DOHH2 (cell line): Measurements from ENCODE around the gene ZNF236.
A peak's percentile ranks its signal among the peaks of the same experiment; 100 is the strongest.

ENCODE experiments used
- H3F3A ChIP-seq: fragments of 200-600 bp; sonication (generic), shearing (Covaris generic); 2 replicates; pipeline ENCODE4 v1.6.0; 2016; ENCODE audit warnings: antibody characterized with exemption, mild to moderate bottlenecking; ENCODE audit not compliant: control insufficient read depth, insufficient read depth
- H3K27ac ChIP-seq: fragments of 200-600 bp; sonication (generic); 2 replicates; pipeline ENCODE4 v1.5.1; 2014; ENCODE audit warnings: low read depth, mild to moderate bottlenecking, low read length, moderate library complexity
- H3K27me3 ChIP-seq: fragments of 200-600 bp; sonication (generic); 2 replicates; pipeline ENCODE4 v1.6.1; 2014; ENCODE audit warnings: mild to moderate bottlenecking, low read length, mixed read lengths; ENCODE audit not compliant: control insufficient read depth
- H3K36me3 ChIP-seq: fragments of 200-600 bp; sonication (generic); 2 replicates; pipeline ENCODE4 v1.6.1; 2014; ENCODE audit warnings: mild to moderate bottlenecking, low read length, moderate library complexity, mixed read lengths; ENCODE audit not compliant: control insufficient read depth
- H3K4me1 ChIP-seq: fragments of 200-600 bp; sonication (generic); 2 replicates; pipeline ENCODE4 v1.6.1; 2014; ENCODE audit warnings: mild to moderate bottlenecking, low read length, mixed read lengths; ENCODE audit not compliant: control insufficient read depth
- H3K4me2 ChIP-seq: fragments of 200-600 bp; sonication (generic); 2 replicates; pipeline ENCODE4 v1.6.0; 2014; ENCODE audit warnings: mild to moderate bottlenecking, low read length, moderate library complexity
- H3K4me3 ChIP-seq: fragments of 200-600 bp; sonication (generic); 2 replicates; pipeline ENCODE4 v1.5.1; 2014; ENCODE audit warnings: mild to moderate bottlenecking, low read length, mixed read lengths
- H3K79me2 ChIP-seq: fragments of 200-600 bp; sonication (generic); 2 replicates; pipeline ENCODE4 v1.6.1; 2014; ENCODE audit warnings: mild to moderate bottlenecking, low read length, mixed read lengths; ENCODE audit not compliant: control insufficient read depth
- H3K9me2 ChIP-seq: fragments of 200-600 bp; sonication (generic); replicated peaks from 2 replicates; pipeline ENCODE4 v1.6.1; 2014; ENCODE audit warnings: mild to moderate bottlenecking, low read length, mixed read lengths; ENCODE audit not compliant: control insufficient read depth
- H3K9me3 ChIP-seq: fragments of 200-600 bp; sonication (generic); 2 replicates; pipeline ENCODE4 v1.6.1; 2014; ENCODE audit warnings: antibody characterized with exemption, low read length, mixed read lengths; ENCODE audit not compliant: control insufficient read depth, insufficient read depth
- H4K20me1 ChIP-seq: fragments of 200-600 bp; sonication (generic); 2 replicates; pipeline ENCODE4 v1.6.0; 2014; ENCODE audit warnings: low read depth, mild to moderate bottlenecking, antibody characterized with exemption, low read length, moderate library complexity; ENCODE audit not compliant: control insufficient read depth, insufficient read depth
- CTCF ChIP-seq: fragments of 200-600 bp; sonication (generic); IDR thresholded peaks from one replicate; pipeline ENCODE4 v1.5.1; 2014; ENCODE audit warnings: antibody characterized with exemption, mild to moderate bottlenecking, low read depth, low read length; ENCODE audit not compliant: poor library complexity, severe bottlenecking
- EZH2phosphoT487 ChIP-seq: fragments of 200-600 bp; sonication (generic); IDR thresholded peaks from 2 replicates; pipeline ENCODE4 v1.6.1; 2017; ENCODE audit warnings: borderline replicate concordance, mild to moderate bottlenecking, antibody characterized with exemption, low read length, moderate library complexity, mixed read lengths

The ZNF236 gene

GRCh38 chr18:76967721-76968472, 145.5 kb downstream of the ZNF236 start:
- 0 out of 2 replicates have a peak overlapping the region, but pooled peaks have one; percentile 6 for H3K4me3 ChIP-seq
- H3F3A ChIP-seq: peaks cover 22% of the 10 kb centered on the region
- TF ChIP-seq EZH2phosphoT487 (no peak), CTCF (no peak)
- H3K9me3 ChIP-seq: peaks cover 8% of the 10 kb centered on the region
- H3K27ac ChIP-seq: peak overlapping the region; percentile 35; the same call in 1 of the 2 replicates
- no peaks in the 10 kb centered on the region for H4K20me1 ChIP-seq
- H3K4me1 ChIP-seq: peaks cover 61% of the 10 kb centered on the region
- no peak overlapping the region for H3K4me2 ChIP-seq
- peaks cover 29% of the 10 kb centered on the region for H3K79me2 ChIP-seq
- peaks cover 44% of the 10 kb centered on the region for H3K36me3 ChIP-seq
- H3K27me3 ChIP-seq: no peaks in the 10 kb centered on the region
- H3K9me2 ChIP-seq: no peaks in the 10 kb centered on the region

GRCh38 chr18:76970770-76971559, 148.6 kb downstream of the ZNF236 start:
- Histone ChIP-seq H3K27ac (no peak overlapping the region), H3K9me3 (peaks cover 8% of the 10 kb centered on the region), H3K4me3 (no peak overlapping the region), H3K79me2 (peaks cover 16% of the 10 kb centered on the region), H3K4me1 (peaks cover 37% of the 10 kb centered on the region), H3F3A (peaks cover 16% of the 10 kb centered on the region), H3K27me3 (no peaks in the 10 kb centered on the region), H3K9me2 (no peaks in the 10 kb centered on the region), H4K20me1 (no peaks in the 10 kb centered on the region), H3K36me3 (peaks cover 30% of the 10 kb centered on the region), H3K4me2 (no peak overlapping the region)
- TF ChIP-seq CTCF (no peak), EZH2phosphoT487 (no peak)

GRCh38 chr18:76972241-76972640, 149.9 kb downstream of the ZNF236 start:
- H3K36me3 ChIP-seq: peaks cover 17% of the 10 kb centered on the region
- no peaks in the 10 kb centered on the region for H3K27me3 ChIP-seq
- no peaks in the 10 kb centered on the region for H3K9me2 ChIP-seq
- H3K4me1 ChIP-seq: peaks cover 32% of the 10 kb centered on the region
- H3K9me3 ChIP-seq: peaks cover 3% of the 10 kb centered on the region
- peaks cover 18% of the 10 kb centered on the region for H3F3A ChIP-seq
- H4K20me1 ChIP-seq: no peaks in the 10 kb centered on the region
- TF ChIP-seq CTCF (no peak), EZH2phosphoT487 (no peak)
- no peak overlapping the region for H3K4me3 ChIP-seq
- no peak overlapping the region for H3K4me2 ChIP-seq
- H3K27ac ChIP-seq: no peak overlapping the region
- peaks cover 3% of the 10 kb centered on the region for H3K79me2 ChIP-seq
